HG03432 (cell line): ENCODE data around the gene PTCHD1.

ENCODE experiments used
- ATAC-seq: cut with Tn5 transposase; IDR thresholded peaks from one replicate; pipeline ENCODE4 v1.9.1; 2021; ENCODE audit warnings: mild to moderate bottlenecking, moderate library complexity; ENCODE audit not compliant: unreplicated experiment

Gene PTCHD1

DNA sequence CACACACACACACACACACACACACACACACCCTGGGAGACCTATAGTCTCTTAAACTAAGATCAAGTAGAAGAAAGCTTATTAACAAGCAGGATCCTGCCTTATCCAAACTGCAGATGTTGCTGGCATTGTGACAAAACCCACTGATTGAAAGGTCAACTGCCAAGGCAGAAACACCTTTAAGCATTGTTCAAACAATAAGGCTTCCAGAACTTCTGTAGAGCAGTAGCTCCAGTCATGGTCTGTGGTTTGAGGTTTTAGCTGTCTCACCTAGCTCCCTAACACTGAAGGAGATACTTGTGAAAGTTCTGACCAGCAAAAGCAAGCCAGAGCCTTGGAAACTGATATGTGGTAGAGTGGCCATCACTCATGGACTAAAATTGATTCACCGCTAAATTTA is 59.8 kb downstream of the PTCHD1 start:
- no peak for ATAC-seq

DNA sequence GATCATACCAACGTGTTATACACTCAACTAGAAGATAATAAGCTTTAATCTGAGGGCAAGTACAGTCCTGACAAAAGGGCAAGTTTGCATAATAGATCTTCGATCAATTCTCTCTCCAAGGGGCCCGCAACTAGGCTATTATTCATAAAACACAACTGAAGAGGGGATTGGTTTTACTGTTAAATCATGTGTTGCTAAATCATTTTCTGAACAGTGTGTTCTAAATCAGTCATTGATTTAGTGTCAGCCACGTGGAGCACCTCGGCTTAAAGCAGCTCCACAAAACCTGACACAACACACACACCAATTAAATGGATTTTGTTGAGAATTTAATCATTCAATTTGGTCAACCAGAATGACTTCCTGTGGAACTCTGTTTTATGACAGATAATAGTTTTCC is 61.6 kb downstream of the PTCHD1 start:
- ATAC-seq: no peak

DNA sequence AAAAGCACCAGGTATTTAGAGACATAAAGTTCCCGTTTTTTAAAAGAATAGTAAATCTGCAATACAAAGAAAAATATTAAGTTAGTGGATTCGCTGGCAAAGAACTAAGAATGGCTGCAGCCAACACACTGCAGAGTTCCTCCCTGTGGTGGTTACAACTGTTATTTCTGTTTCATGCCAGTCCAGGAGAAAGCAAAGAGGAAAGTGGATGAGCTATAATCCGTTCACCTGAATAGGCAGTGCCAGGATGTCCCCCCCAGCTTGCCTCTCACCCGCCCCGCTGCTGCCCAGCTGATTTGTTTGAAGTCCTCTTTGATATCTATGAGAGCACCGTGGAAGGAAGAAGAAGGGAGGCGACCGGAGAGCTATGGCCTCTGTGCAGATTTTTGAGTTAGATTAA is 63.9 kb downstream of the PTCHD1 start:
- no peak for ATAC-seq

DNA sequence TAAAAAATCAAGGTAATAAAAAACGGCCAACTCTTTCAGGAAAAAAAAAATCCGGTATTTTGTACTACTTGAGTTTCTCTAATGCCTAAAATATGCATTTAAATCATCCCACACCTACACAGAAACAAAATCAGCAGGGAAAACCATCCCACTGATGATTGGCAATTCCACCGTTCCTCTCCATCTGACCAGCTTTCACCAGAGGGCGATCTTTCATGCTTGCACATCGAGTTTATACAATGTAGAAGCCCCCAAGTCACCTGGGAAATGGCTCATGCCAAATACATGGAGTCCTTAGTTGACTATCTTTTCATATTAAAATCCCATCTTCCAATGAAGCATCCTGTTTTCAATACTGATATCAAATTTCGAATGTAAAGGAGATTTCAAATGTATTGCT is 69.2 kb downstream of the PTCHD1 start:
- ATAC-seq: no peak

DNA sequence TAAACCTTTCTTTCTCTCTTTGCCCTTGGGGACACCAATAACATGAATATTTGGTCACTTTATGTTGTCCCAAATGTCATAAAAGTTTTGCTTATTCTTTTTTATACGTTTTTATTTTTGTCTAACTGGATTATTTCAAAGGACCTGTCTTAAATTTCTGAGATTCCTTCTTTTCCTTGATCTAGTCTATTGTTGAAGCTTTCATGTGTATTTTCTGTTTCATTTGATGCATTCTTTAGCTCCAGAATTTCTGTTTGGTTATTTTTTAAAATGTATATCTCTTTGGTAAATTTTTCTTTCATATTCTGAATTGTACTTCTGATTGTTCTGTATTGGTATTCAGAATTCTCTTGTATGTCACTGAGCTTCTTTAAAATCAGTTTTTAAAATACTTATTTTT is 88.3 kb downstream of the PTCHD1 start:
- ATAC-seq: no peak

DNA sequence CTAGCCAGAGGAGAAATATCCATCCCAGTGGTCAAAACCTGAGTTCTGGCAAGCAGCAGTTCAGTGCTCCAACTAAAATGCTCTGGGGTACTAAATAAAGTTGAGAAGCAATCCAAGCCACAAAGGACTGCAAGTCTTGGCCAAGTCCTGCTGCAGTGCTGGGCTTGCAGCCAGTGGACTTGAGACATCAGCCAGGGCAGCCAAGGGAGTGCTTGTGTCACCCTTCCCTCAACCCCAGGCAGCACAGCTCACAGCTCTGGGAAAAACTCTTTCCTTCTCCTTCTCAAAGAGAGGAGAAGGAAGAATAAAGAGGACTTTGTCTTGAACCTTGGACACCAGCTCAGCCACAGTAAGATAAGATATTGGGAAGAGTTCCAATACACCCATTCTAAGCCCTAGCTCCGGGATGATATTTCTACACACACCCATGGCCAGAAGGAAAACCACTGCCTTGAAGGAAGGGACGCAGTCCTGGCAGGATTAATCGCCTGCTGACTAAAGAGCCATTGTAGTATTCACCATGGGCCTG is 99.8 kb downstream of the PTCHD1 start:
- no peak for ATAC-seq

DNA sequence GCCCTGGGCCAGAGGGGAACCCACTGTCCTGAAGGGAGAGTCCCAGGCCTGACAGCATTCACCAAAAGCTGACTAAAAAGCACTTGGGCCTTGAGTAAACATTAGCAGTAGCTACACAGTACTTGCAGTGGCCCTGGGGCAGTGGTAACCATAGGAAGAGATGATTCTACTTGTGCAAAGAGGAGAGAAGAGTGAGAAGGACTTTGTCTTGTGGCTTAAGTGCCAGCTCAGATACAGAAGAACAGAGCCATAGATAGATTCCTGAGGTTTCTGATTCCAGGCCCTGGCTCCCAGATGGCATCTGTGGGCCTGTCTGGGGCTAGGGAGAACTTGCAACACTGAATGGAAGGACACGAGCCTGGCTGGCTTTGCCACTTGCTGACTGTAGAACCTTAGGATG is 100.5 kb downstream of the PTCHD1 start:
- ATAC-seq: no peak

DNA sequence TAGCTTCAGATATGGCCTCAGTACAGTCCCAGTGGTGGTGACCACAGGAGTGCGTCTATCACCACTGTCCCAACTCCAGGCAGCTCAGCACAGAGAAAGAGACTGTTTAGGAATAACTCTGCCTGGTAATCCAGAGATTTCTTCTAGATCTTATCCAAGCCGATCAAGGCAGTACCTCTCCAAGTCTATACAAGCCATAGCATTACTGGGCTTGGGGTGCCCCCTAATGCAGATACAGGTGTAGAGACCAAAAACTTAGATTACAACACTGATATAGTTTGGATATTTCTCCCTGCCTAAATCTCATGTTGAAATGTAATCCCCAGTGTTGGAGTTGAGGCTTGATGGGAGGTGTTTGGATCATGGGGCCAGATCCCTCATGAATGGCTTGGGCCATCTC is 100.9 kb downstream of the PTCHD1 start:
- no peak for ATAC-seq

DNA sequence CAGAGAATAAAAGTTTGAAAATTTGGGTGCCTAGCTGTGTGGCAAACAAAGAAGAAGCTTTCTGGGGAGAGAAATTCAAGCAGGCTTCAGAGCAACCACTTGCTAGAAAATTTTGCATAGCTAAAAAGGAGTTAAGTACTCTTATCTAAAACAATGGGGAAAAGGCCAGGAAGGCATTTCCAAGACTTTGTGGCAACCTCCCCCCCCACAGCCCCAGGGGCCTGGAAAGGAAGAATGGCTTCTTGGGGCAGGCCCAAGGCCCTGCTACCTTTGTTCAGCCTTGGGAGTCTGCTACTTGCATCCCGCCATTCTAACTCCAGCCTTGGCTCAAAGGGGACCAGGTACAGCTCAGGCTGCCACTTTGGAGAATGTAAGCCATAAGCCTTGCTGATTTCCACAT is 102.2 kb downstream of the PTCHD1 start:
- ATAC-seq: no peak

DNA sequence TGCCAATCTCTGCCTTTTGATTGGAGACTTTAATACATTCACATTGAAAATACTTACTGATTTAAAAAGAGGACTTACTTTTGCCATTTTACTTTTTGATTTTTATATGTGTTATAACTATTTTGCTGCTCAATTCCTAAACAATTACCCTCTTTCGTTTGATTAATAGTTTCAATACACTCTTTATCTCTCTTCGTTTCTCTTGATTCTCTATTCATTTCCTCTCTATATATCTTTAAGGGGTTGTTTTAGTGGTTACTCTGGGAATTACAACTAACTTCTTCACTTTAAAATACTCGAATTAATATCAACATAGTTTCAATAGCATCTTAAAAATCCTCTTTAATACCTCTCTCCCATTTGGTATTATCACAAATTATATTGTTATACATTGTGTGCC is 116.6 kb downstream of the PTCHD1 start:
- ATAC-seq: no peak
